ENCODE measurements around the gene RHBDF1. TPM values are rescaled to one million over a fixed set of nuclear protein-coding genes. Genes with fewer than 3 reads are reported as not detected.

RHBDF1 gene
- 100 to 1,000 TPM; 109 to 138 TPM for total RNA-seq

DNA sequence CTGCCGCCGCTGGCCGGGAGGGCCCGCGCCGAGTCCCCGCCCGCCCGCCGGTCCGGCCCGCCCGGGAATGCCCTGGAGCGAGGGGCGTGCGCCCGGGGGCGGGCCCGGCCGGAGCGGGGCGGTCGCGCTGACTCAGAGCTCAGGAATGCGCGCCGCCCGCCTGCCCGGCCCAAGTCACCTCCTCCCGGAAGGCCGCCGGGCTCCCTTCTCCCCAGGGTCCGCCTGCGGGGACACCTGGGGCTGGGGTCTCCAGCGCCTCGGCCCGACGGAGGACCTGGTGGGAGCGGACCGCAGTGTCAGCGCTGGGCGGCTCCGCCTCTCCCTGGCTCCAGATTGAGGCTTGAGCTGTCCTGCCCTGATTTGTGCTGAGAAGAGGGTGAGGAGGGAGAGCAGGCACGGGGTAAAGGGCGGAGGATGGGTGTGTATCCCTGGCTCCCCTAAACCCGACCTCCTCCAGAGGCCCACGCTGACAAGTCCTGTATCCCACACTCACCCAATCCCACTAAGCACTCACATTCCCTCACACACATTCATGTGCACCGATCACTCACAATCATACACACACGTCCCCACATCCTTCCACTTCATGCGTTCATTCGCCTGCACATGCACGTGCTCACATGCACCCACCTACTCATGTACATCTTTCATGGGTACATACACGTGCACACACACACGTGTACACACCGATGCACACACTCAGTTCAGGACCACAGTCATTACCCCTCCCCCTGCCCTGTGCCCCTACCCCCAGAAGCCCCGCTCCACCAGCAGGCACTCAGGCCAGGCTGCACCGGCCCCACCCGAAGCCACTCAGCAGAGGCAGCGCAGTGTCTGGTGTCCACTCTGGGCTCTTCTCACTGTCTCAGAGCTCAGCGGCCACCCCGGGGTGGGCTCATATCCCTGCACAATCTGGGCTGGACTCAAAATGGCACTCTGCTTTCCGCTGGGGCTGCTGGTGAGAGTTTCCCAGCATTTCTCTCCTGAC lies at the start of gene RHBDF1:
Gene RHBDF1 (minus strand): TSS at position 71 of the 988 bp plus-strand sequence. CDS start 7,616 bp downstream, outside the sequence.
- Histone ChIP-seq H3K27me3 (replicated peaks; ENCODE audit: insufficient read depth) (no peaks in the 10 kb centered on the region), H3K9me3 (no peaks in the 10 kb centered on the region), H3K4me1 (ENCODE audit: control insufficient read depth in 1 of 2, low read depth in 2 of 2) (peaks cover 43 to 82% of the 10 kb centered on the region in 2 donors), H3K4me3 (peak within 1 kb of the TSS; percentile 79), H3K36me3 (no peaks in the 10 kb centered on the region), H3K27ac (peak within 1 kb of the TSS; percentile 87 to 89)
- DNase-seq (ENCODE audit: low spot score) (no peak), ATAC-seq (ENCODE audit: insufficient number of reproducible peaks, low FRiP score, low read depth) (no peak)
- TF ChIP-seq, protein P1, sequence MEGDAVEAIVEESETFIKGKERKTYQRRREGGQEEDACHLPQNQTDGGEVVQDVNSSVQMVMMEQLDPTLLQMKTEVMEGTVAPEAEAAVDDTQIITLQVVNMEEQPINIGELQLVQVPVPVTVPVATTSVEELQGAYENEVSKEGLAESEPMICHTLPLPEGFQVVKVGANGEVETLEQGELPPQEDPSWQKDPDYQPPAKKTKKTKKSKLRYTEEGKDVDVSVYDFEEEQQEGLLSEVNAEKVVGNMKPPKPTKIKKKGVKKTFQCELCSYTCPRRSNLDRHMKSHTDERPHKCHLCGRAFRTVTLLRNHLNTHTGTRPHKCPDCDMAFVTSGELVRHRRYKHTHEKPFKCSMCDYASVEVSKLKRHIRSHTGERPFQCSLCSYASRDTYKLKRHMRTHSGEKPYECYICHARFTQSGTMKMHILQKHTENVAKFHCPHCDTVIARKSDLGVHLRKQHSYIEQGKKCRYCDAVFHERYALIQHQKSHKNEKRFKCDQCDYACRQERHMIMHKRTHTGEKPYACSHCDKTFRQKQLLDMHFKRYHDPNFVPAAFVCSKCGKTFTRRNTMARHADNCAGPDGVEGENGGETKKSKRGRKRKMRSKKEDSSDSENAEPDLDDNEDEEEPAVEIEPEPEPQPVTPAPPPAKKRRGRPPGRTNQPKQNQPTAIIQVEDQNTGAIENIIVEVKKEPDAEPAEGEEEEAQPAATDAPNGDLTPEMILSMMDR (IDR thresholded peaks at IDR 0.05): no peak

DNA sequence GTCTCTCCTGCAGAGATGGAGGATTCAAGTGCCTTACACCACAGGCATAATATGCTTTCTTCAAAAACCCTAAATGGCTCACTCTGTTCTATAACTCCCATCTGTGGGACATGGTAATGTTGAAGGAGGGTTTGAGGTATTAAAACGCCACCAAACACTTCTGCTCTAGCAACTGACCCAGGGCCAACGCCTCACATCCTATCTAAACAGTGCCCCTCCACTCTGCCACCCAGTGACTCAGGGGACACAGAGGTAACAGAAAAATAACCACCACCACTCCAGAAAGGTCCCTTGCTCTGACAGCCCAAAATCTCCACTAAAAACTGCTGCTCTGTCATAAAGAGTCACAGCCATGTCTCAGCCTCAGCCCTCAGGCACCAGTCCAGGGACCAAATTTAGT lies 48.3 kb upstream of the RHBDF1 start:
- H3K4me1 ChIP-seq (ENCODE audit: control insufficient read depth in 1 of 2, low read depth in 2 of 2): peaks cover 0 to 4% of the 10 kb centered on the region in 2 donors
- ATAC-seq (ENCODE audit: insufficient number of reproducible peaks, low FRiP score, low read depth): no peak
- no peak overlapping the region for H3K4me3 ChIP-seq
- TF ChIP-seq, protein P1 (IDR thresholded peaks at IDR 0.05): no peak
- no peak overlapping the region for H3K27ac ChIP-seq
- H3K36me3 ChIP-seq: peaks cover 10% of the 10 kb centered on the region
- H3K27me3 ChIP-seq (replicated peaks; ENCODE audit: insufficient read depth): no peaks in the 10 kb centered on the region
- no peaks in the 10 kb centered on the region for H3K9me3 ChIP-seq
- DNase-seq (ENCODE audit: low spot score): no peak

DNA sequence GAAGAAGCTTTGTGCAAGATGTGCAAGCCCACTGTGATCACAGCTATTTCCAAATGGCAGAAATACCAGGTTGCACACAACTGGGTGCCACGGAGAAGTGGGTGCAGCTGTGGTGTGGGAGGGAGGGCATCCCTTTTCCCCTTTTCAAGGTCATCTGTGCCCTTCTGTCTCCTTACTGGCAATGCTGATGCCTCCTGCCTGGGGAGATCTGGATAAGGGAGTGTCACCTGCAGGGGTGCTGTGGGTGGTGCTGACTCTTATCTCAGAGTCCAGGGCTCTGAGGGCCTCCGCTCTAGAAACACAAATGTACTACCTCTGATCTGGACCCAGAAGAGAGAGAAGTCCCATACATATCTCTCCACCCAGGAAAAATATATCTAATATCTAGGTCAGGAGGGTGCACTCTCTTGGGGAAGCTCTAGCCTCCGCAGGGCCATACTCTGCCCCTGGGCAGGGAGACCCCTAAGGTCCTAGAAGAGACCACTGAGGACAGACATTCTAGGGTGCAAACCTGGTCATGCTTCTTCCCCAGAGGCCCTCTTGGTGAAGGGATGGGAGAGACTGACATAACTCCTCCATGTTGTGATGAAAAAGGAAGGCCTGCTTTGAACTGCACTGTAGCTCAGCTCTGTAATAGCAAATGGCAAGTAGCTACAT lies 47.5 kb upstream of the RHBDF1 start:
- Histone ChIP-seq H3K36me3 (peaks cover 10% of the 10 kb centered on the region), H3K9me3 (no peaks in the 10 kb centered on the region), H3K27me3 (replicated peaks; ENCODE audit: insufficient read depth) (no peaks in the 10 kb centered on the region), H3K4me1 (ENCODE audit: control insufficient read depth in 1 of 2, low read depth in 2 of 2) (peaks cover 0 to 4% of the 10 kb centered on the region in 2 donors), H3K4me3 (no peak overlapping the region), H3K27ac (no peak overlapping the region)
- TF ChIP-seq, protein P1 (IDR thresholded peaks at IDR 0.05): no peak
- DNase-seq (ENCODE audit: low spot score) (no peak), ATAC-seq (ENCODE audit: insufficient number of reproducible peaks, low FRiP score, low read depth) (no peak)

GRCh38 chr16:119295-119694 lies 46.9 kb upstream of the RHBDF1 start:
- Histone ChIP-seq H3K27me3 (replicated peaks; ENCODE audit: insufficient read depth) (no peaks in the 10 kb centered on the region), H3K4me1 (ENCODE audit: control insufficient read depth in 1 of 2, low read depth in 2 of 2) (peaks cover 0 to 4% of the 10 kb centered on the region in 2 donors), H3K27ac (no peak overlapping the region), H3K9me3 (no peaks in the 10 kb centered on the region), H3K36me3 (peaks cover 10% of the 10 kb centered on the region), H3K4me3 (no peak overlapping the region)
- DNase-seq (ENCODE audit: low spot score) (no peak), ATAC-seq (ENCODE audit: insufficient number of reproducible peaks, low FRiP score, low read depth) (no peak)
- TF ChIP-seq, protein P1 (IDR thresholded peaks at IDR 0.05): no peak

GRCh38 chr16:118857-119256 lies 46.4 kb upstream of the RHBDF1 start:
- H3K36me3 ChIP-seq: peaks cover 10% of the 10 kb centered on the region
- ATAC-seq (ENCODE audit: insufficient number of reproducible peaks, low FRiP score, low read depth): no peak

More at GRCh38 chr16:118857-119256, 46.4 kb upstream of the RHBDF1 start:
- no peaks in the 10 kb centered on the region for H3K9me3 ChIP-seq
- H3K27me3 ChIP-seq (replicated peaks; ENCODE audit: insufficient read depth): no peaks in the 10 kb centered on the region
- TF ChIP-seq, protein P1 (IDR thresholded peaks at IDR 0.05): no peak
- peaks cover 0 to 4% of the 10 kb centered on the region in 2 donors for H3K4me1 ChIP-seq (ENCODE audit: control insufficient read depth in 1 of 2, low read depth in 2 of 2)
- DNase-seq (ENCODE audit: low spot score): no peak
- no peak overlapping the region for H3K4me3 ChIP-seq
- no peak overlapping the region for H3K27ac ChIP-seq
